KMS-11 (cell line): ENCODE measurements around the gene OR1C1.
"Not testable (repeated sequence)": the region's sequence is repeated elsewhere in the genome, so short reads cannot be mapped to it uniquely, and the experiment has no call there.

Source experiments
- H2AFZ ChIP-seq: fragments of 200-600 bp; sonication (generic); 2 replicates; pipeline ENCODE4 v1.6.1; 2016; ENCODE audit warnings: antibody characterized with exemption, mixed run types, low read depth
- H3K27ac ChIP-seq: fragments of 200-600 bp; sonication (generic); 2 replicates; pipeline ENCODE4 v1.6.1; 2016; ENCODE audit warnings: mild to moderate bottlenecking, mixed run types
- H3K27me3 ChIP-seq: fragments of 200-600 bp; sonication (generic); 2 replicates; pipeline ENCODE4 v1.6.1; 2017; ENCODE audit warnings: mild to moderate bottlenecking, low read depth, mixed run types, moderate library complexity; ENCODE audit not compliant: insufficient read depth
- H3K36me3 ChIP-seq: fragments of 200-600 bp; sonication (generic); 2 replicates; pipeline ENCODE4 v1.6.1; 2017; ENCODE audit warnings: mild to moderate bottlenecking, mixed run types; ENCODE audit not compliant: insufficient read depth
- H3K4me1 ChIP-seq: fragments of 200-600 bp; sonication (generic); 2 replicates; pipeline ENCODE4 v1.6.1; 2016; ENCODE audit warnings: mild to moderate bottlenecking, low read depth, mixed run types; ENCODE audit not compliant: poor library complexity, severe bottlenecking
- H3K4me2 ChIP-seq: fragments of 200-600 bp; sonication (generic); 2 replicates; pipeline ENCODE4 v1.7.0; 2016; ENCODE audit warnings: mild to moderate bottlenecking, mixed run types
- H3K4me3 ChIP-seq: fragments of 200-600 bp; sonication (generic); IDR thresholded peaks from 2 replicates; pipeline ENCODE4 v1.6.1; 2017; ENCODE audit warnings: low read depth, low read length, mixed read lengths; ENCODE audit not compliant: insufficient read depth
- H3K79me2 ChIP-seq: fragments of 200-600 bp; sonication (generic); 2 replicates; pipeline ENCODE4 v1.6.1; 2016; ENCODE audit warnings: low read depth, mixed run types; ENCODE audit not compliant: insufficient read depth
- H3K9ac ChIP-seq: fragments of 200-600 bp; sonication (generic); 2 replicates; pipeline ENCODE4 v1.6.1; 2016; ENCODE audit warnings: mild to moderate bottlenecking, mixed run types
- H4K20me1 ChIP-seq: fragments of 200-600 bp; sonication (generic); 2 replicates; pipeline ENCODE4 v1.6.1; 2016; ENCODE audit warnings: mild to moderate bottlenecking, mixed run types; ENCODE audit not compliant: insufficient read depth
- TF ChIP-seq, protein P1 (sequence below): fragments of 200-600 bp; sonication (generic); conservative IDR thresholded peaks from 2 replicates; pipeline ENCODE4 v1.6.1; 2017; ENCODE audit warnings: low read depth, mild to moderate bottlenecking, antibody characterized with exemption, low read length, moderate library complexity, mixed read lengths

The OR1C1 gene

DNA sequence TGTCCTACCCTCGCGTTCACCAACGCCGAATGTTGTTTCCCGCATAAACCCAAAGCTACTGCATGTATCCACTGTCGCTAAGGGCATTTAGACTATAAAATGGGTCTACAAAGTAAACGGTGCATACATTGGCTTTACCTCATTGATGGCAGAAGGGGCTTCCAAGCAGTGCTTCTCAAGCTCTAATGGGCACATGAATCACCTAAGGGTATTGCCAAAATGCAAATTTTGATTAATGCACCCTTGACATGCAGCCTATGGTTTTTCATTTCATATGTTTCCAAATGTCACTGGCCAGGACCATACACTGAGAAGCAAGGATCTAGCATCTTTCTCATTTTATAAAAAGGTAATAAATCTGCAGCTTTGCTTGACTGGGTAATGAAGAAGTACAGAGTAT lies 46.6 kb downstream of the OR1C1 start:
- Histone ChIP-seq H2AFZ (no peak overlapping the region), H3K9ac (no peak overlapping the region), H3K79me2 (no peaks in the 10 kb centered on the region), H4K20me1 (no peaks in the 10 kb centered on the region), H3K36me3 (no peaks in the 10 kb centered on the region), H3K4me3 (no peak overlapping the region), H3K27ac (no peak overlapping the region), H3K4me2 (no peak overlapping the region), H3K27me3 (no peaks in the 10 kb centered on the region), H3K4me1 (no peaks in the 10 kb centered on the region)
- TF ChIP-seq, protein P1, sequence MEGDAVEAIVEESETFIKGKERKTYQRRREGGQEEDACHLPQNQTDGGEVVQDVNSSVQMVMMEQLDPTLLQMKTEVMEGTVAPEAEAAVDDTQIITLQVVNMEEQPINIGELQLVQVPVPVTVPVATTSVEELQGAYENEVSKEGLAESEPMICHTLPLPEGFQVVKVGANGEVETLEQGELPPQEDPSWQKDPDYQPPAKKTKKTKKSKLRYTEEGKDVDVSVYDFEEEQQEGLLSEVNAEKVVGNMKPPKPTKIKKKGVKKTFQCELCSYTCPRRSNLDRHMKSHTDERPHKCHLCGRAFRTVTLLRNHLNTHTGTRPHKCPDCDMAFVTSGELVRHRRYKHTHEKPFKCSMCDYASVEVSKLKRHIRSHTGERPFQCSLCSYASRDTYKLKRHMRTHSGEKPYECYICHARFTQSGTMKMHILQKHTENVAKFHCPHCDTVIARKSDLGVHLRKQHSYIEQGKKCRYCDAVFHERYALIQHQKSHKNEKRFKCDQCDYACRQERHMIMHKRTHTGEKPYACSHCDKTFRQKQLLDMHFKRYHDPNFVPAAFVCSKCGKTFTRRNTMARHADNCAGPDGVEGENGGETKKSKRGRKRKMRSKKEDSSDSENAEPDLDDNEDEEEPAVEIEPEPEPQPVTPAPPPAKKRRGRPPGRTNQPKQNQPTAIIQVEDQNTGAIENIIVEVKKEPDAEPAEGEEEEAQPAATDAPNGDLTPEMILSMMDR, result no peak

DNA sequence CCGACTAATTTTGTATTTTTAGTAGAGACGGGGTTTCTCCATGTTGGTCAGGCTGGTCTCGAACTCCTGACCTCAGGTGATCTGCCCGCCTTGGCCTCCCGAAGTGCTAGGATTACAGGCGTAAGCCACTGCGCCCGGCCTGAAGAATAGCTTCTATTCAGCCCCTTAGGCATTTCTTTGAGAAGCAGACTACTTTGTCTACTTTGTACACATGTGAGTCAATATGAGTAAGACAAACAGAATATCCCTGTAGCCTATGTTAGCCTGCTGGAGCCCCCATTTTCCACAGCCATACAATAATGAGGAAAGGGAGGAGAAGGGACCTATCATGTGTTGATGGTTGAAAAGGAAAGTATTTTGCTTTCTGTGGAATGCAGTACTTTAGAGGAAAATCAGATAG lies 49.7 kb downstream of the OR1C1 start:
- H3K9ac ChIP-seq, H3K36me3 ChIP-seq, H3K4me1 ChIP-seq, H3K79me2 ChIP-seq, H3K27ac ChIP-seq, H3K4me3 ChIP-seq, H3K4me2 ChIP-seq, H4K20me1 ChIP-seq, H3K27me3 ChIP-seq, H2AFZ ChIP-seq: not testable (repeated sequence)
